Measurements from ENCODE around the gene TRIM75.

GRCh38 chr4:165010991-165011390 lies 42.7 kb upstream of the TRIM75 start:
- TF ChIP-seq GATA2 (IDR thresholded peaks at IDR 0.05; ENCODE audit: low read depth, low read length) = no peak
- no peak for TF ChIP-seq GATA3 (IDR thresholded peaks at IDR 0.05; ENCODE audit: low read depth, low read length)
